Stimulated activated CD8-positive, alpha-beta memory T cell treated with anti-CD3 and anti-CD28 coated beads, Interleukin-4, amount 100 ng/mL, for 4 hours (primary cell): ENCODE data around the gene STEAP1.
"Not testable (repeated sequence)": the region's sequence is repeated elsewhere in the genome, so short reads cannot be mapped to it uniquely, and the experiment has no call there.

Experiments used
- DNase-seq, 2 donors: peaks; one replicate each; pipeline ENCODE4 v3.0.0-alpha.2; 2020; ENCODE audit warnings: low read depth in 2 of 2, low spot score in 1 of 2

STEAP1 gene

GRCh38 chr7:90173127-90173844 lies 19.0 kb downstream of the STEAP1 start:
- DNase-seq = no peak

- no peak for DNase-seq
These were observed 21.4 kb downstream of the STEAP1 start for GRCh38 chr7:90175667-90176066.

- DNase-seq = no peak
These were observed 21.9 kb downstream of the STEAP1 start for GRCh38 chr7:90176195-90176594.

GRCh38 chr7:90178166-90178565 lies 23.9 kb downstream of the STEAP1 start:
- DNase-seq = no peak

GRCh38 chr7:90178679-90179278 lies 24.5 kb downstream of the STEAP1 start:
- DNase-seq = no peak

GRCh38 chr7:90180011-90180585 lies 25.8 kb downstream of the STEAP1 start:
- no peak for DNase-seq

GRCh38 chr7:90180649-90181048 lies 26.4 kb downstream of the STEAP1 start:
- DNase-seq = no peak

GRCh38 chr7:90181485-90181884 lies 27.2 kb downstream of the STEAP1 start:
- no peak for DNase-seq

GRCh38 chr7:90186290-90186689 lies 32.0 kb downstream of the STEAP1 start:
- DNase-seq = not testable (repeated sequence)

- DNase-seq = no peak
These were observed 33.3 kb downstream of the STEAP1 start for GRCh38 chr7:90187507-90188050.

- no peak for DNase-seq
These were observed 34.0 kb downstream of the STEAP1 start for GRCh38 chr7:90188281-90188680.

- no peak for DNase-seq
These were observed 36.7 kb downstream of the STEAP1 start for GRCh38 chr7:90190995-90191394.

- no peak for DNase-seq
These were observed 37.4 kb downstream of the STEAP1 start for GRCh38 chr7:90191648-90192047.

- DNase-seq = no peak
These were observed 38.8 kb downstream of the STEAP1 start for GRCh38 chr7:90192876-90193750.

- no peak for DNase-seq
These were observed 40.9 kb downstream of the STEAP1 start for GRCh38 chr7:90194911-90195809.

- DNase-seq = no peak
These were observed 47.4 kb downstream of the STEAP1 start for GRCh38 chr7:90201500-90202195.

GRCh38 chr7:90207956-90208355 lies 53.7 kb downstream of the STEAP1 start:
- no peak for DNase-seq

GRCh38 chr7:90209776-90210175 lies 55.5 kb downstream of the STEAP1 start:
- no peak for DNase-seq

- DNase-seq = no peak
These were observed 56.2 kb downstream of the STEAP1 start for GRCh38 chr7:90210475-90210874.

GRCh38 chr7:90210981-90211380 lies 56.7 kb downstream of the STEAP1 start:
- no peak for DNase-seq
